Adrenal gland (tissue), 12 donors: Measurements from ENCODE around the gene SERTAD3. TPM values are rescaled to one million over a fixed set of nuclear protein-coding genes. Genes with fewer than 3 reads are reported as not detected.

Source experiments
- DNase-seq, 7 donors: peaks; one replicate each; pipeline ENCODE4 v3.0.0-alpha.2; 2019 to 2020
- H3K27ac ChIP-seq, 5 donors: fragments of 200-600 bp; sonication (generic) in 4 of 5; 1 replicate in 3 of 5; 2 replicates in 2 of 5; pipeline versions ENCODE4 v1.5.1 to v1.8.0; 2016 to 2020; ENCODE audit warnings: mild to moderate bottlenecking in 1 of 5
- H3K27me3 ChIP-seq: fragments of 200-600 bp; 2 replicates; pipeline ENCODE4 v1.8.0; 2021
- H3K36me3 ChIP-seq, 2 donors: fragments of 200-600 bp; replicated peaks in 1 of 2; 1 replicate in 1 of 2; 2 replicates in 1 of 2; pipeline versions ENCODE4 v1.5.1 to v1.8.0; 2018 to 2022
- H3K4me1 ChIP-seq, 2 donors: fragments of 200-600 bp; replicated peaks in 1 of 2; 1 replicate in 1 of 2; 2 replicates in 1 of 2; pipeline versions ENCODE4 v1.5.1 to v1.8.0; 2018 to 2021
- H3K4me3 ChIP-seq, 4 donors: fragments of 200-600 bp; sonication (generic) in 3 of 4; one replicate each; pipeline ENCODE4 v1.5.1; 2016 to 2018
- H3K9me3 ChIP-seq, 3 donors: fragments of 200-600 bp; sonication (generic) in 1 of 3; replicated peaks in 1 of 3; 1 replicate in 2 of 3; 2 replicates in 1 of 3; pipeline versions ENCODE4 v1.5.1 to v1.8.0; 2016 to 2021
- CTCF ChIP-seq, 6 experiments: fragments of 450-650 bp in 4 of 6; fragments of 200-600 bp in 2 of 6; sonication (generic) in 1 of 6; IDR thresholded peaks; 1 replicate in 5 of 6; 2 replicates in 1 of 6; pipeline versions ENCODE4 v1.5.1 to v1.8.0; 2016 to 2021; ENCODE audit warnings: antibody characterized with exemption in 6 of 6, mild to moderate bottlenecking in 2 of 6, moderate library complexity in 1 of 6
- POLR2A ChIP-seq, 2 donors: fragments of 450-650 bp; IDR thresholded peaks; one replicate each; pipeline ENCODE4 v1.6.1; 2017; ENCODE audit warnings: antibody characterized with exemption in 2 of 2, mild to moderate bottlenecking in 2 of 2, moderate library complexity in 1 of 2
- WGBS, 4 donors: extraction: QIAGEN DNeasy Blood & Tissue Kit in 2 of 4; methylation state at CpG; one replicate each; pipeline versions ENCODE4 v1.1.5 to v1.1.7; 2013 to 2017; 5-methylcytosine and 5-hydroxymethylcytosine counted together
- intact Hi-C, 2 donors: fragments of 100-400 bp; cut with DNase I; formaldehyde crosslinking; loops; one replicate each; pipeline versions ENCODE4 v1.14.1 to v1.15.0; 2022 to 2023
- polyA plus RNA-seq, 3 donors: library from polyadenylated mRNA; stranded (reverse); fragments of 200-250 nt in 2 of 3; fragments of 350-450 nt in 1 of 3; fragmentation: Illumina TruSeq in 1 of 3; extraction: RNeasy Lipid Tissue Mini Kit (QIAGEN cat#74804) in 1 of 3; gene quantifications; one replicate each; pipeline ENCODE4 v1.2.3, GENCODE V29; 2013 to 2014
- total RNA-seq, 9 donors: library from RNA; depleted of rRNA in 4 of 9; stranded (reverse); fragments of >200 nt in 4 of 9; fragments of 120-200 nt in 1 of 9; fragmentation: NEBNext Ultra II Directional in 1 of 9; extraction: Animal tissue kit (Norgen Biotek cat#: 25700) in 1 of 9; gene quantifications; one replicate each; pipeline versions ENCODE4 v1.1.0 to v1.2.4, GENCODE V29; 2013 to 2023
- donor health status: healthy with polysubstance abuse.
- donor health status: Bipolar disorder and iron deficiency.
- donor health status: DM: yes; HTN: yes; CAD: no.
- donor health status: DM: no; HTN: no; CAD: no.
- donor health status: DM: no; HTN: no; CAD: no.
- donor health status: DM: yes; HTN: yes; CAD: no.

The SERTAD3 gene
- total and polyA plus RNA-seq, 12 donors = 12.1 to 60.2 (median 29.5) TPM

- Histone ChIP-seq H3K27ac (no peak overlapping the region), H3K36me3 (no peaks in the 10 kb centered on the region), H3K4me1 (peaks cover 16 to 37% of the 10 kb centered on the region in 2 donors), H3K9me3 (no peaks in the 10 kb centered on the region), H3K4me3 (no peak overlapping the region), H3K27me3 (no peaks in the 10 kb centered on the region)
- 56 to 92% (median 69%) methylated on average over 5 to 22 of the region's 22 CpGs for WGBS, 4 donors
- intact Hi-C loops = no loop called here
- TF ChIP-seq CTCF (IDR thresholded peaks at IDR 0.05) (no peak), POLR2A (IDR thresholded peaks at IDR 0.05) (no peak)
- no peak for DNase-seq
These were observed 36.2 kb downstream of the SERTAD3 start for GRCh38 chr19:40407714-40408597.

GRCh38 chr19:40403262-40403984, 40.7 kb downstream of the SERTAD3 start:
- Histone ChIP-seq H3K9me3 (no peaks in the 10 kb centered on the region), H3K4me1 (peaks cover 5 to 21% of the 10 kb centered on the region in 2 donors), H3K36me3 (no peaks in the 10 kb centered on the region), H3K27me3 (no peaks in the 10 kb centered on the region), H3K4me3 (peak overlapping the region in 2 of 4 donors; percentile 57 to 67), H3K27ac (peak overlapping the region; percentile 84 to 91 (median 90))
- peak; percentile 94 to 98 (median 97) for DNase-seq
- 0 to 1% (median 0%) methylated on average over 3 to 41 of the region's 41 CpGs for WGBS, 4 donors
- no peak for TF ChIP-seq CTCF (IDR thresholded peaks at IDR 0.05)
- peak; percentile 22 to 53 for TF ChIP-seq POLR2A (IDR thresholded peaks at IDR 0.05)
- intact Hi-C loops = no loop called here

- TF ChIP-seq CTCF (IDR thresholded peaks at IDR 0.05) (no peak), POLR2A (IDR thresholded peaks at IDR 0.05) (no peak)
- H3K4me1 ChIP-seq = peaks cover 5 to 21% of the 10 kb centered on the region in 2 donors
- 24 to 38% (median 31%) methylated on average over 2 to 3 of the region's 3 CpGs for WGBS, 4 donors
- no peak overlapping the region for H3K27ac ChIP-seq
- H3K27me3 ChIP-seq = no peaks in the 10 kb centered on the region
- intact Hi-C loops = no loop called here
- H3K9me3 ChIP-seq = no peaks in the 10 kb centered on the region
- DNase-seq = peak in 6 of 7 donors; percentile 73 to 84 (median 82)
- no peak overlapping the region for H3K4me3 ChIP-seq
- H3K36me3 ChIP-seq = no peaks in the 10 kb centered on the region
These were observed 43.6 kb downstream of the SERTAD3 start for GRCh38 chr19:40400559-40400958.

- no peak for TF ChIP-seq CTCF (IDR thresholded peaks at IDR 0.05)
- TF ChIP-seq POLR2A (IDR thresholded peaks at IDR 0.05) = no peak
- intact Hi-C loops = no loop called here
- Histone ChIP-seq H3K36me3 (no peaks in the 10 kb centered on the region), H3K9me3 (no peaks in the 10 kb centered on the region), H3K27me3 (no peaks in the 10 kb centered on the region), H3K4me1 (peaks cover 5 to 12% of the 10 kb centered on the region in 2 donors), H3K4me3 (no peak overlapping the region), H3K27ac (no peak overlapping the region)
- peak in 2 of 7 donors; percentile 37 to 61 for DNase-seq
- 62 to 78% (median 71%) methylated on average over 25 to 49 of the region's 49 CpGs for WGBS, 4 donors
These were observed 45.6 kb downstream of the SERTAD3 start for GRCh38 chr19:40398417-40399131.
